ENCODE measurements around the gene EXOSC10. TPM values are rescaled to one million over a fixed set of nuclear protein-coding genes. Genes with fewer than 3 reads are reported as not detected.

EXOSC10 gene
- 296 and 313 TPM in 2 replicates for total RNA-seq (2011; cell fraction: chromatin; rRNA removed; ENCODE audit: low replicate concordance)
- 135 and 164 TPM in 2 replicates for total RNA-seq (2011; cell fraction: nucleolus; rRNA removed)
- total RNA-seq (2011; cell fraction: nucleoplasm; rRNA removed): 188 and 208 TPM in 2 replicates
- 123 and 125 TPM in 2 replicates for total RNA-seq (2014; rRNA removed)
- total RNA-seq (2014; rRNA removed; fragmentation: Illumina TruSeq; extraction: Trizol): 91.0 and 91.1 TPM in 2 replicates
- total RNA-seq (2015; rRNA removed; fragmentation: Illumina TruSeq; extraction: Trizol): 114 and 115 TPM in 2 replicates
- 101 and 105 TPM in 2 replicates for total RNA-seq (2021)
- 93.8 and 94.1 TPM in 2 replicates for polyA plus RNA-seq (2011; rRNA removed)
- 72.7 and 82.6 TPM in 2 replicates for polyA plus RNA-seq (2011; cell fraction: cytosol; rRNA removed)
- 226 and 287 TPM in 2 replicates for polyA plus RNA-seq (2011; cell fraction: nucleus; rRNA removed)
- 75.0 and 77.2 TPM in 2 replicates for polyA plus RNA-seq (2012)
- polyA plus RNA-seq (2014; fragmentation: Illumina TruSeq; extraction: Trizol): 121 and 146 TPM in 2 replicates
- polyA plus RNA-seq (2014; fragmentation: Nextera tagmentation; extraction: Ambion mirVana): 10 to 100 TPM; 23.4 to 61.4 TPM
- polyA plus RNA-seq (2014; rRNA removed): 130 and 150 TPM in 2 replicates
- polyA minus RNA-seq (2011; rRNA and poly(A)+ RNA removed): 128 and 135 TPM in 2 replicates
- polyA minus RNA-seq (2011; cell fraction: cytosol; rRNA and poly(A)+ RNA removed): 39.3 and 50.5 TPM in 2 replicates
- polyA minus RNA-seq (2011; cell fraction: nucleus; rRNA and poly(A)+ RNA removed): 64.6 and 144 TPM in 2 replicates
- Bru-seq, nascent RNA: percentile 86 among the genes with signal in this experiment
- percentile 89 among the genes with signal in this experiment for BruChase-seq, experiment 1, labeled RNA remaining after a 2-hour chase
- percentile 93 among the genes with signal in this experiment for BruChase-seq, experiment 2, labeled RNA remaining after a 6-hour chase
- long read RNA-seq, experiment 1, transcript EXOSC10-202 (25 exons, 2,808 nt): major isoform, 256 of 479 reads
- long read RNA-seq, experiment 1, partial matches to known transcripts: 153 of 479 reads
- long read RNA-seq, experiment 1, other reads (novel, unspliced or antisense): 67 of 479 reads
- long read RNA-seq, experiment 2, transcript EXOSC10-202 (25 exons, 2,808 nt): major isoform, 42 of 109 reads
- long read RNA-seq, experiment 2, partial matches to known transcripts: 25 of 109 reads
- long read RNA-seq, experiment 2, other reads (novel, unspliced or antisense): 41 of 109 reads
- long read RNA-seq, experiment 3, transcript EXOSC10-201 (24 exons, 2,721 nt): minor isoform, 5 of 136 reads
- long read RNA-seq, experiment 3, transcript EXOSC10-202 (25 exons, 2,808 nt): major isoform, 97 of 136 reads
- long read RNA-seq, experiment 3, partial matches to known transcripts: 19 of 136 reads
- long read RNA-seq, experiment 3, other reads (novel, unspliced or antisense): 15 of 136 reads

DNA sequence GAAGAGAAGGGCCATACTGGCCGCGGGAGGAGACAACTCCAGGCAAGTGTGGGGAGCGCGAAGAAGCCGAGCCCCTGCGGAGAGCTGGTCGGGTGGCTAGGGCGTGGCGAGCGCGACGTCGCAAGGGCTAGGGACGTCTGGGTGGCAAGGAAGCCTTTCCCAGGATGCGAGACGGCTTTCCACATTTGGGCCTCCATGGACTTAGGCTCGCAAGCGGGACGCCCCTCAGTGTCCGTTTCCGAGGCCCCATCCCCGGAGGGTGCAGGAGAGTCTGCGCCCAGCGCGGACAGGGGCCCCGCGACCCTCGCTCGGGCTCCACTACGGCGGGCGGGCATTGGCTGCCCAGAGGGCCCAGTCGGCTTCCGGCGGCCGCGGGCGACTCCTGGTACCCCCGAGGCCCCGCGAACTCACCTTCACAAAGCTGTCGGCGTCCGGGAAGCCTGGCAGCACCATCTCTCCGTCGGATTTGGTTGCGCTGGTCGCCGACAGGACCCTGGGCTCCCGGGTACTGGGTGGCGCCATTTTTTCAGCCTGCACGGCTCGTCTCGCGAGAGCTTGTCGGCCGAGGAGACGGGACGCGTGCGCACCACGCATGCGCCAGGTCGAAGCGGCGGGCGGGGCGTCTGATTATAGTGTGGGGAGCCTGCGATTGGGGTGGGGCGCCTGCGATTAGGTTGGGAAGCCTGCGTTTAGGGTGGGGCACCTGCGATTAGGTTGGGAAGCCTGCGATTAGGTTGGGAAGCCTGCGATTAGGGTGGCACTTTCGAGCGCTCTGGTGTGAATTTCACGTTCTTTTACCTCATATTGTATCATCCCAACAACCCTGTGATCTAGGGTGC is at the start of gene EXOSC10:
Gene EXOSC10 (minus strand): TSS at position 560 of the 839 bp plus-strand sequence. CDS start 38 bp downstream, at position 522.
- Histone ChIP-seq H3K9ac (ENCODE audit: insufficient read depth in 1 of 2, low read depth in 2 of 2, low read length in 2 of 2) (peak within 1 kb of the TSS; percentile 95 to 99), H3K4me2 (ENCODE audit: insufficient read depth, low read length) (peak within 1 kb of the TSS; percentile 94), H3K27me3 (ENCODE audit: control insufficient read depth in 2 of 2, insufficient read depth in 2 of 2, low read length in 2 of 2) (no peaks in the 10 kb centered on the region), H3K36me3 (ENCODE audit: control insufficient read depth, insufficient read depth, low read length) (peaks cover 38% of the 10 kb centered on the region), H4K20me1 (replicated peaks; ENCODE audit: control insufficient read depth, insufficient read depth, low read length) (no peaks in the 10 kb centered on the region), H3K79me2 (ENCODE audit: control insufficient read depth, insufficient read depth, low read length) (peaks cover 27% of the 10 kb centered on the region), H3K27ac (ENCODE audit: extremely low read depth, low read depth, low read length) (peak within 1 kb of the TSS; percentile 87), H3K4me1 (replicated peaks in 1 of 2; ENCODE audit: control insufficient read depth in 2 of 2, insufficient read depth in 2 of 2, low read length in 2 of 2) (peaks cover 8 to 14% of the 10 kb centered on the region in 2 experiments; a peak in 4 of 5 replicates), H2AFZ (ENCODE audit: low read depth, low read length) (peak within 1 kb of the TSS; percentile 96), H3K9me3 (replicated peaks; ENCODE audit: control insufficient read depth, insufficient read depth, low read depth, low read length) (no peaks in the 10 kb centered on the region), H3K4me3 (peak within 1 kb of the TSS; percentile 86), H3K9me1 (ENCODE audit: control insufficient read depth, insufficient read depth, low read length) (no peaks in the 10 kb centered on the region)
- intact Hi-C loops (cut with micrococcal nuclease) (no loop called here), in situ Hi-C loops (cut with MboI) (no loop called here)
- CTCF ChIA-PET (ENCODE audit: low intra/inter-chr PET ratio): interaction anchor here (0.6 kb wide), 1 partner anchor 1133 kb away, joined by 5 read pairs; no protein-coding TSS in a partner anchor
- ATAC-seq (peak; percentile 96), FAIRE-seq (peak; percentile 90), DNase-seq (ENCODE audit: extremely low read depth in 1 of 4, low spot score in 3 of 4) (peak; percentile 98 to 99 (median 98))
- under 1% methylated on average over 77 of the region's 78 CpGs for WGBS (ENCODE audit: insufficient coverage, low coverage, missing lambda C conversion rate)
- POLR2A ChIA-PET: interaction anchor here (0.6 to 3.4 kb wide), 22 partner anchors 8 to 224 kb away, joined by 3 to 28 read pairs (median 4); partner anchors contain the start of gene TARDBP
- no TSS peak for BruUV-seq (replicated peaks)
- TF ChIP-seq, protein P1, sequence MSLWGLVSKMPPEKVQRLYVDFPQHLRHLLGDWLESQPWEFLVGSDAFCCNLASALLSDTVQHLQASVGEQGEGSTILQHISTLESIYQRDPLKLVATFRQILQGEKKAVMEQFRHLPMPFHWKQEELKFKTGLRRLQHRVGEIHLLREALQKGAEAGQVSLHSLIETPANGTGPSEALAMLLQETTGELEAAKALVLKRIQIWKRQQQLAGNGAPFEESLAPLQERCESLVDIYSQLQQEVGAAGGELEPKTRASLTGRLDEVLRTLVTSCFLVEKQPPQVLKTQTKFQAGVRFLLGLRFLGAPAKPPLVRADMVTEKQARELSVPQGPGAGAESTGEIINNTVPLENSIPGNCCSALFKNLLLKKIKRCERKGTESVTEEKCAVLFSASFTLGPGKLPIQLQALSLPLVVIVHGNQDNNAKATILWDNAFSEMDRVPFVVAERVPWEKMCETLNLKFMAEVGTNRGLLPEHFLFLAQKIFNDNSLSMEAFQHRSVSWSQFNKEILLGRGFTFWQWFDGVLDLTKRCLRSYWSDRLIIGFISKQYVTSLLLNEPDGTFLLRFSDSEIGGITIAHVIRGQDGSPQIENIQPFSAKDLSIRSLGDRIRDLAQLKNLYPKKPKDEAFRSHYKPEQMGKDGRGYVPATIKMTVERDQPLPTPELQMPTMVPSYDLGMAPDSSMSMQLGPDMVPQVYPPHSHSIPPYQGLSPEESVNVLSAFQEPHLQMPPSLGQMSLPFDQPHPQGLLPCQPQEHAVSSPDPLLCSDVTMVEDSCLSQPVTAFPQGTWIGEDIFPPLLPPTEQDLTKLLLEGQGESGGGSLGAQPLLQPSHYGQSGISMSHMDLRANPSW (CRISPR knock-in tag; IDR thresholded peaks at IDR 0.05): no peak; the same call in 1 of the 2 replicates
- TF ChIP-seq, protein P2, sequence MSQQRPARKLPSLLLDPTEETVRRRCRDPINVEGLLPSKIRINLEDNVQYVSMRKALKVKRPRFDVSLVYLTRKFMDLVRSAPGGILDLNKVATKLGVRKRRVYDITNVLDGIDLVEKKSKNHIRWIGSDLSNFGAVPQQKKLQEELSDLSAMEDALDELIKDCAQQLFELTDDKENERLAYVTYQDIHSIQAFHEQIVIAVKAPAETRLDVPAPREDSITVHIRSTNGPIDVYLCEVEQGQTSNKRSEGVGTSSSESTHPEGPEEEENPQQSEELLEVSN (IDR thresholded peaks at IDR 0.05; ENCODE audit: borderline replicate concordance in 1 of 2, extremely low read depth in 1 of 2, insufficient read depth in 1 of 2, insufficient read length in 1 of 2, low read depth in 1 of 2, low read length in 1 of 2, poor library complexity in 1 of 2, severe bottlenecking in 1 of 2): peak; percentile 56 to 68
- TF ChIP-seq KDM4B (IDR thresholded peaks at IDR 0.05; ENCODE audit: borderline replicate concordance in 2 of 2, low read depth in 1 of 2): no peak
- TF ChIP-seq ZNF444 (CRISPR knock-in tag; IDR thresholded peaks at IDR 0.05): no peak
- TF ChIP-seq, protein P3, sequence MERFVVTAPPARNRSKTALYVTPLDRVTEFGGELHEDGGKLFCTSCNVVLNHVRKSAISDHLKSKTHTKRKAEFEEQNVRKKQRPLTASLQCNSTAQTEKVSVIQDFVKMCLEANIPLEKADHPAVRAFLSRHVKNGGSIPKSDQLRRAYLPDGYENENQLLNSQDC (CRISPR knock-in tag; IDR thresholded peaks at IDR 0.05): no peak
- TF ChIP-seq KHSRP (IDR thresholded peaks at IDR 0.05): no peak
- no peak for TF ChIP-seq CBX8 (IDR thresholded peaks at IDR 0.05; ENCODE audit: borderline replicate concordance, extremely low read depth, low read depth, low read length, poor library complexity, severe bottlenecking)
- TF ChIP-seq FOXJ3 (CRISPR knock-in tag; IDR thresholded peaks at IDR 0.05): no peak
- peak; percentile 50; the same call in 1 of the 2 replicates for TF ChIP-seq ZNF384 (IDR thresholded peaks at IDR 0.05; ENCODE audit: low read depth, low read length)
- TF ChIP-seq KDM1A (IDR thresholded peaks at IDR 0.05): no peak

Measured in K562 (cell line).